WTC11 (cell line): ENCODE measurements around the gene SLC25A21. TPM values are rescaled to one million over a fixed set of nuclear protein-coding genes. Genes with fewer than 3 reads are reported as not detected.

Experiments
- ATAC-seq: fragments of 200-7000 bp; cut with Tn5 transposase; 2 replicates; pipeline ENCODE4 v1.10.0; 2021; ENCODE audit warnings: mild to moderate bottlenecking, moderate library complexity
- CTCF ChIA-PET: fragments of 300-600 bp; sonication (Branson Sonifier 250); formaldehyde crosslinking; loops from one replicate; lab custom pipeline; 2021; ENCODE audit warnings: antibody characterized with exemption; lab: Charles Lee
- POLR2A ChIA-PET: fragments of 350-600 bp; sonication (Branson Sonifier 250); formaldehyde crosslinking; loops from one replicate; lab custom pipeline; 2021; ENCODE audit warnings: antibody characterized with exemption; lab: Charles Lee
- DNase-seq: peaks from one replicate; pipeline ENCODE4 v3.0.0; 2021; ENCODE audit warnings: low spot score
- H3K27ac Mint-ChIP-seq: 2 replicates; pipeline ENCODE4 v1.8.0; 2021; ENCODE audit warnings: mixed read lengths
- H3K27me3 Mint-ChIP-seq: 2 replicates; pipeline ENCODE4 v1.8.0; 2021; ENCODE audit warnings: low read depth, mild to moderate bottlenecking, moderate library complexity, mixed read lengths
- H3K36me3 Mint-ChIP-seq: 2 replicates; pipeline ENCODE4 v1.8.0; 2021; ENCODE audit warnings: mixed read lengths
- H3K4me1 Mint-ChIP-seq: 2 replicates; pipeline ENCODE4 v1.8.0; 2022; ENCODE audit warnings: mixed read lengths
- H3K4me3 Mint-ChIP-seq: 2 replicates; pipeline ENCODE4 v1.8.0; 2021; ENCODE audit warnings: mild to moderate bottlenecking, moderate library complexity, mixed read lengths
- H3K9me3 Mint-ChIP-seq: 2 replicates; pipeline ENCODE4 v1.8.0; 2021; ENCODE audit warnings: mixed read lengths
- ARID4B ChIP-seq: sonication (generic); formaldehyde crosslinking; IDR thresholded peaks from 2 replicates; pipeline ENCODE4 v1.8.0; 2023; ENCODE audit warnings: missing genetic modification reagents, mild to moderate bottlenecking, borderline replicate concordance
- CTCF ChIP-seq: fragments of 200-600 bp; IDR thresholded peaks from 2 replicates; pipeline ENCODE4 v1.8.0; 2022; ENCODE audit warnings: antibody characterized with exemption
- E2F1 ChIP-seq: sonication (generic); formaldehyde crosslinking; IDR thresholded peaks from 2 replicates; pipeline ENCODE4 v1.8.0; 2022; ENCODE audit warnings: mild to moderate bottlenecking, missing genetic modification reagents
- ETV6 ChIP-seq: sonication (generic); formaldehyde crosslinking; IDR thresholded peaks from 2 replicates; pipeline ENCODE4 v1.8.1; 2022; ENCODE audit warnings: mild to moderate bottlenecking, missing genetic modification reagents
- GTF2I ChIP-seq: fragments of 250-450 bp; sonication (Bioruptor Pico); conservative IDR thresholded peaks from 2 replicates; pipeline ENCODE4 v1.4.0; 2021; ENCODE audit warnings: mild to moderate bottlenecking
- HMGXB4 ChIP-seq: sonication (generic); formaldehyde crosslinking; IDR thresholded peaks from 2 replicates; pipeline ENCODE4 v1.8.1; 2023; ENCODE audit warnings: mild to moderate bottlenecking, moderate library complexity, missing genetic modification reagents
- KAT7 ChIP-seq: sonication (generic); formaldehyde crosslinking; IDR thresholded peaks from 2 replicates; pipeline ENCODE4 v1.8.1; 2023; ENCODE audit warnings: missing genetic modification reagents, mild to moderate bottlenecking, borderline replicate concordance
- NFATC4 ChIP-seq: fragments of 250-450 bp; sonication (Bioruptor Pico); IDR thresholded peaks from 2 replicates; pipeline ENCODE4 v1.9.0; 2021; ENCODE audit warnings: mild to moderate bottlenecking
- SP1 ChIP-seq: sonication (generic); formaldehyde crosslinking; conservative IDR thresholded peaks from 2 replicates; pipeline ENCODE4 v1.8.1; 2022; ENCODE audit warnings: missing genetic modification reagents
- STAT6 ChIP-seq: sonication (generic); formaldehyde crosslinking; conservative IDR thresholded peaks from 2 replicates; pipeline ENCODE4 v1.8.1; 2023; ENCODE audit warnings: mild to moderate bottlenecking, low read depth, missing genetic modification reagents, moderate library complexity
- TEAD1 ChIP-seq: sonication (generic); formaldehyde crosslinking; IDR thresholded peaks from 2 replicates; pipeline ENCODE4 v1.8.0; 2022; ENCODE audit warnings: mild to moderate bottlenecking, missing genetic modification reagents
- TEAD4 ChIP-seq: sonication (generic); formaldehyde crosslinking; IDR thresholded peaks from 2 replicates; pipeline ENCODE4 v1.8.0; 2022; ENCODE audit warnings: mild to moderate bottlenecking, missing genetic modification reagents
- TP53 ChIP-seq: sonication (generic); formaldehyde crosslinking; IDR thresholded peaks from 2 replicates; pipeline ENCODE4 v1.8.1; 2023; ENCODE audit warnings: mild to moderate bottlenecking, missing genetic modification reagents
- ZNF138 ChIP-seq: sonication (generic); formaldehyde crosslinking; conservative IDR thresholded peaks from 2 replicates; pipeline ENCODE4 v1.8.1; 2022; ENCODE audit warnings: mild to moderate bottlenecking, moderate library complexity, missing genetic modification reagents
- ZNF396 ChIP-seq: fragments of 250-450 bp; sonication (Bioruptor Pico); IDR thresholded peaks from 2 replicates; pipeline ENCODE4 v1.8.0; 2021; ENCODE audit warnings: mild to moderate bottlenecking, moderate library complexity, borderline replicate concordance
- ZNF416 ChIP-seq: fragments of 250-450 bp; sonication (Bioruptor Pico); IDR thresholded peaks from 2 replicates; pipeline ENCODE4 v1.9.0; 2021; ENCODE audit warnings: mild to moderate bottlenecking, inconsistent platforms
- total RNA-seq: library from RNA; stranded (reverse); gene quantifications from 3 replicates; pipeline ENCODE4 v1.2.3, GENCODE V29; 2021

Gene SLC25A21
- total RNA-seq, 1 experiment from 2014 or later = 8.2 TPM

GRCh38 chr14:36807727-36808126 is 364.7 kb downstream of the SLC25A21 start:
- H3K9me3 Mint-ChIP-seq = no peaks in the 10 kb centered on the region
- TF ChIP-seq ZNF138 (CRISPR knock-in tag) = no peak
- TF ChIP-seq SP1 (CRISPR knock-in tag) = no peak
- no peak for TF ChIP-seq ZNF396 (CRISPR knock-in tag)
- no peak for TF ChIP-seq HMGXB4
- TF ChIP-seq CTCF = no peak
- no peak for TF ChIP-seq TEAD1 (CRISPR knock-in tag)
- no peak for TF ChIP-seq GTF2I (CRISPR knock-in tag)
- no peak for TF ChIP-seq ZNF416 (CRISPR knock-in tag)
- no peak for TF ChIP-seq STAT6
- TF ChIP-seq KAT7 (CRISPR knock-in tag) = no peak
- peaks cover 21% of the 10 kb centered on the region for H3K4me1 Mint-ChIP-seq
- H3K27me3 Mint-ChIP-seq = no peaks in the 10 kb centered on the region
- no peak overlapping the region for H3K27ac Mint-ChIP-seq
- ChIA-PET CTCF (interaction anchor here (1.0 to 1.4 kb wide), 2 partner anchors 134 to 342 kb away, joined by 3 to 4 read pairs; no protein-coding TSS in a partner anchor), POLR2A (no interaction called here)
- ATAC-seq (no peak), DNase-seq (no peak)
- H3K36me3 Mint-ChIP-seq = no peaks in the 10 kb centered on the region
- no peak overlapping the region for H3K4me3 Mint-ChIP-seq

GRCh38 chr14:36805131-36805559 is 367.3 kb downstream of the SLC25A21 start:
- no peaks in the 10 kb centered on the region for H3K9me3 Mint-ChIP-seq
- no peak overlapping the region for H3K4me3 Mint-ChIP-seq
- TF ChIP-seq ETV6 (CRISPR knock-in tag) (no peak), NFATC4 (no peak), TEAD4 (no peak), E2F1 (no peak), ARID4B (CRISPR knock-in tag) (no peak), TP53 (CRISPR knock-in tag) (no peak)
- ChIA-PET CTCF (interaction anchor here (1.2 kb wide), 1 partner anchor 157 kb away, joined by 3 read pairs; no protein-coding TSS in a partner anchor), POLR2A (no interaction called here)
- H3K27ac Mint-ChIP-seq = peak overlapping the region; percentile 36; the same call in 1 of the 2 replicates
- peaks cover 21% of the 10 kb centered on the region for H3K4me1 Mint-ChIP-seq
- no peaks in the 10 kb centered on the region for H3K27me3 Mint-ChIP-seq
- ATAC-seq (peak; percentile 91), DNase-seq (no peak)
- no peaks in the 10 kb centered on the region for H3K36me3 Mint-ChIP-seq
